Activated CD8-positive, alpha-beta memory T cell treated with anti-CD3 and anti-CD28 coated beads, Interleukin-2, amount 10 ng/mL, durations not matched to agents 7 days and 5 days (primary cell): ENCODE data around the gene CKAP2L. TPM values are rescaled to one million over a fixed set of nuclear protein-coding genes. Genes with fewer than 3 reads are reported as not detected.
"Not testable (repeated sequence)": the region's sequence is repeated elsewhere in the genome, so short reads cannot be mapped to it uniquely, and the experiment has no call there.

Experiments
- ATAC-seq: fragments of 150-1000 bp; cut with Tn5 transposase; one replicate; pipeline ENCODE4 v1.10.0; 2021; ENCODE audit warnings: moderate library complexity
- CTCF ChIA-PET: fragments of 350-600 bp; sonication (Branson Sonifier 250); formaldehyde crosslinking; loops from one replicate; lab custom pipeline; 2021; ENCODE audit warnings: antibody characterized with exemption; lab: Charles Lee
- DNase-seq: peaks from one replicate; pipeline ENCODE4 v3.0.0-alpha.2; 2020
- H3K27ac Mint-ChIP-seq: one replicate; pipeline ENCODE4 v1.8.0; 2021; ENCODE audit warnings: mild to moderate bottlenecking, mixed read lengths
- H3K27me3 Mint-ChIP-seq: one replicate; pipeline ENCODE4 v1.8.0; 2021; ENCODE audit warnings: mixed read lengths
- H3K36me3 Mint-ChIP-seq: one replicate; pipeline ENCODE4 v1.8.0; 2021; ENCODE audit warnings: mild to moderate bottlenecking, mixed read lengths
- H3K4me1 Mint-ChIP-seq: one replicate; pipeline ENCODE4 v1.8.0; 2021; ENCODE audit warnings: mixed read lengths
- H3K4me3 Mint-ChIP-seq: one replicate; pipeline ENCODE4 v1.8.0; 2021; ENCODE audit warnings: mild to moderate bottlenecking, moderate library complexity, mixed read lengths
- H3K9me3 Mint-ChIP-seq: one replicate; pipeline ENCODE4 v1.8.0; 2022; ENCODE audit warnings: low read depth, mixed read lengths
- total RNA-seq, 2 experiments: library from RNA; stranded (reverse); gene quantifications; one replicate each; pipeline ENCODE4 v1.2.3, GENCODE V29; 2021

Gene CKAP2L
- total RNA-seq, 2 experiments from 2014 or later: 62.2 to 68.8 TPM

GRCh38 chr2:112726487-112727190, 37.8 kb downstream of the CKAP2L start:
- ATAC-seq: peak; percentile 99
- Mint-ChIP-seq H3K9me3 (no peaks in the 10 kb centered on the region), H3K4me3 (no peak overlapping the region), H3K36me3 (no peaks in the 10 kb centered on the region), H3K27ac (peak overlapping the region; percentile 75), H3K4me1 (peaks cover 19% of the 10 kb centered on the region), H3K27me3 (peaks cover 10% of the 10 kb centered on the region)
- DNase-seq: peak; percentile 93
- CTCF ChIA-PET: interaction anchor here (0.6 to 14.1 kb wide), 40 partner anchors 11 to 245 kb away, joined by 3 to 247 read pairs (median 4); partner anchors contain the start of genes CHCHD5, IL1B and SLC20A1

DNA sequence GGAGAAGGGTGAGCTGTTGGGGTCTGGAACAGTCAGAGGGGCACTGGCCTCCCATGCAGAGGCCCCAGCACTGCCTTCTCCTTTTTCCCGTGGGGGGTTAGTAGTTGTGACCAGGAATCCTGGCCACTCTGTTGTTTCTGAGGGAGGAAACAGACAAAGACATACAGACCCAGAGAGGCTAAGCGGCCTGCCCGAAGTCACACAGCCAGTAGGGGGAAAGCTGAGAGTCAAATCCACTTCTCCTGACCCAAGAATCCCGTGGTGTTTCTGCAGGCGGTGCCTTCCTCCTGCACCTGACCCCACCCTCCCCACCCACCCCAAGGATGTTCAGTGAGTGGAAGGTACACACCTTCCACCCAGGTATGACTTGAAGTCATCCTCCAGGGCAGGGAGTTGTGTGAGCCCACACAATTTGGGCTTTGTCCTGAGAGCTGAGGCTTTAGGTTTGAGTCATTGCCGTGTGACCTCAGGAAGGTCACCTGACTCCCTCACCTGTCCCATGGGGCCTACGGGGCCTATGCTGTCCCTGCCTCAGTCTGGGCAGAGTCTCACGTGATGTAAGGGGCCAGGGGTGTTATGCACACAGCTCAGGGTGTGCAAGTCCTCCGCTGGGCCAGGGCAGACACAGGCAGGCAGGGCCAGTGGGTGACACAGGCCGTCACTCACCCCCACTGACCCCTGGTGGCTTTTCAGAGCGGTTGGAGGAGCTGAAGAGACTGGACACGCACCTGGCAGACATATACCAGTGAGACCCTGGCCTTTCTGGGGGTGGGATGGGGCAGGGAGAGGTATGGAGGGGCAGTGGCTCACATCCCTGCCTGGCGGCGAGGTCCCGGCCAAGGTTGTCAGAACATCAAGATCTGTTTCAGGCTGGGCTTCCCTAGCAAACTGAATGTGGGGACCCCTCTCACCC, 38.6 kb downstream of the CKAP2L start:
- H3K27ac Mint-ChIP-seq: no peak overlapping the region
- CTCF ChIA-PET: interaction anchor here (0.6 to 14.1 kb wide), 41 partner anchors 12 to 215 kb away, joined by 3 to 247 read pairs (median 5); partner anchors contain the start of genes CHCHD5, IL1B and SLC20A1
- ATAC-seq (no peak), DNase-seq (no peak)
- H3K27me3 Mint-ChIP-seq: peaks cover 10% of the 10 kb centered on the region
- H3K4me3 Mint-ChIP-seq: no peak overlapping the region
- H3K9me3 Mint-ChIP-seq: no peaks in the 10 kb centered on the region
- H3K36me3 Mint-ChIP-seq: no peaks in the 10 kb centered on the region
- peaks cover 17% of the 10 kb centered on the region for H3K4me1 Mint-ChIP-seq

DNA sequence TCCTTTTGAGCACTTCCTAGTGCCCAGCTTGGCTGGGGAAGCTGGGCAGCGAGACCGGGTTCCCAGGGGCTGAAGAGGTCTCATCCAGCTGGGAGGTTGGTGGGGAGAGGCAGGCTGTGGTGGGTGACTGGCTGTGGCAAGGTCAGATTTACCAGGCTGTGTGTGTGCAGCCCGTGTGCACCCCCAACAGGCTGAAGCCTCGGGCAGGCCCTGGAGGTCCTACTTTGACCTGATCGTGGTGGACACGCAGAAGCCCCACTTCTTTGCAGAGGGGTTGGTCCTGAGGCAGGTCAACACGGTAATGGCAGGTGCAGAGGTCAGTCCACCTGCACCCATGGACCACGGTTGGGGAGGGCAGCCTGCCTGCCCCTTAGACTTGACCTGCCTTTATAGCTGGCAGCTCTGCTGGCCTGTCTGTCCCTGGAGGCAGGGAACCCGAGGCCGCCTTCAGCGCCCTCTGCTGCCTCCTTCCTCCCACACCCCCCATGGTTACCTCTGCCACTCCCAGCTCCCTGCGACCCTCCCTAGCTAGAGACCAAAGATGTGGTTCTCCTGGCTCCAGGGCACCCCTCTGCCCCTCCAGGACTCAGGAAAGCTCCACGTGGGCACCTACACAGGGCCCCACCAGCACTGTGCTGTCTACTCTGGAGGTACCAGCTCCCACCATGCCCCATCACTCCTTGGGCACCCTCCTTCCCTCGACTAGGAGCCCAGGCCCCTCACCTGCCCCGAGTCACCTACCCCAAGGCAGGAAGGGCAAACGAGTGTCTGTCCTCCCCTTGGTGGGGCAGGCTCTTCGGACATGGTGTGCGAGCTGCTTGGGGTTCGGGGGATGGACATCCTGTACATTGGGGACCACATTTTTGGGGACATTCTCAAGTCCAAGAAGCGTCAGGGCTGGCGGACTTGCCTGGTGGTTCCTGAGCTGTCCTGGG, 39.6 kb downstream of the CKAP2L start:
- ATAC-seq: no peak
- CTCF ChIA-PET: interaction anchor here (0.6 to 14.1 kb wide), 20 partner anchors 13 to 216 kb away, joined by 3 to 247 read pairs (median 6); partner anchors contain the start of gene CHCHD5
- peaks cover 14% of the 10 kb centered on the region for H3K27me3 Mint-ChIP-seq
- no peak overlapping the region for H3K4me3 Mint-ChIP-seq
- DNase-seq: no peak
- H3K27ac Mint-ChIP-seq: peak overlapping the region; percentile 15
- peaks cover 17% of the 10 kb centered on the region for H3K4me1 Mint-ChIP-seq
- H3K9me3 Mint-ChIP-seq: no peaks in the 10 kb centered on the region
- H3K36me3 Mint-ChIP-seq: no peaks in the 10 kb centered on the region

GRCh38 chr2:112723995-112724394, 40.4 kb downstream of the CKAP2L start:
- DNase-seq (no peak), ATAC-seq (no peak)
- Mint-ChIP-seq H3K4me1 (peaks cover 17% of the 10 kb centered on the region), H3K9me3 (no peaks in the 10 kb centered on the region), H3K4me3 (no peak overlapping the region), H3K27ac (no peak overlapping the region), H3K36me3 (no peaks in the 10 kb centered on the region), H3K27me3 (peaks cover 14% of the 10 kb centered on the region)
- CTCF ChIA-PET: interaction anchor here (1.3 to 14.1 kb wide), 8 partner anchors 13 to 162 kb away, joined by 4 to 247 read pairs (median 41); partner anchors contain the start of gene CHCHD5

GRCh38 chr2:112723547-112723940, 40.9 kb downstream of the CKAP2L start:
- ATAC-seq: no peak
- no peak overlapping the region for H3K27ac Mint-ChIP-seq
- no peak for DNase-seq
- H3K9me3 Mint-ChIP-seq: no peaks in the 10 kb centered on the region
- peaks cover 17% of the 10 kb centered on the region for H3K4me1 Mint-ChIP-seq
- H3K36me3 Mint-ChIP-seq: no peaks in the 10 kb centered on the region
- CTCF ChIA-PET: interaction anchor here (1.3 to 14.1 kb wide), 5 partner anchors 16 to 120 kb away, joined by 4 to 247 read pairs (median 59); no protein-coding TSS in a partner anchor
- peaks cover 17% of the 10 kb centered on the region for H3K27me3 Mint-ChIP-seq
- no peak overlapping the region for H3K4me3 Mint-ChIP-seq

GRCh38 chr2:112722816-112723546, 41.4 kb downstream of the CKAP2L start:
- H3K9me3 Mint-ChIP-seq: no peaks in the 10 kb centered on the region
- CTCF ChIA-PET: interaction anchor here (1.6 to 14.1 kb wide), 5 partner anchors 16 to 119 kb away, joined by 5 to 247 read pairs (median 59); no protein-coding TSS in a partner anchor
- H3K27ac Mint-ChIP-seq: no peak overlapping the region
- no peak overlapping the region for H3K4me3 Mint-ChIP-seq
- peaks cover 11% of the 10 kb centered on the region for H3K27me3 Mint-ChIP-seq
- H3K36me3 Mint-ChIP-seq: no peaks in the 10 kb centered on the region
- no peak for ATAC-seq
- DNase-seq: no peak
- peaks cover 14% of the 10 kb centered on the region for H3K4me1 Mint-ChIP-seq

DNA sequence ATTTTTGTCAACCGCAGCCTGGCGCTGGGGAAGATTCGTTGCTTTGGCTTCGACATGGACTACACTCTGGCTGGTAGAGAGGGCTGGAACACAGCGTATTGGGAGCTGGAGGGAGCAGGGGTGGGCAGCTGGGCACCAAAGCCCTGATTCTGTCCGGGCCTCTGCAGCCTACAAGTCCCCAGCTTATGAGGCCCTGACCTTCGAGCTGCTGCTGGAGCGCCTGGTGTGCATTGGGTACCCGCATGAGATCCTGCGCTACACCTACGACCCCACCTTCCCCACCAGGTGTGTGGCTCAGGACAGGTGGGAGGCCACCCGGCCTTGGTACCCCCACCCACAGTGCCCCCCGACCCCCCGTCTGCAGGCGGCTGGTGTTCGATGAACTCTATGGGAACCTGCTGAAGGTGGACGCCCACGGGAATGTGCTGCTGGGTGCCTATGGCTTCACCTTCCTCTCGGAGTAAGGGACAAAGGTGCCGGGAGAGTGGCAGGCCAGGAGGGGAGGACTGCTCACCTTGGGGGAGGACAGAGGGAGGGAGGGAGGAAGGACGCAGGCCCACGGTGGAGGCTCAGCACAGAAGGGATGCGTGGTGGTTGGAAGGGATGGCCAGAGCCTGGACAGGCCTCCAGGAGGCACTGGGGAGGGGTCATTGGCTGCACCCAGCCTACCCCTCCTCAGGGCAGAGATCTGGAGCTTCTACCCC, 42.4 kb downstream of the CKAP2L start:
- DNase-seq (no peak), ATAC-seq (no peak)
- Mint-ChIP-seq H3K27ac (no peak overlapping the region), H3K27me3 (peaks cover 8% of the 10 kb centered on the region), H3K4me3 (no peak overlapping the region), H3K4me1 (peaks cover 14% of the 10 kb centered on the region), H3K36me3 (no peaks in the 10 kb centered on the region), H3K9me3 (no peaks in the 10 kb centered on the region)
- CTCF ChIA-PET: interaction anchor here (0.8 to 14.1 kb wide), 5 partner anchors 15 to 118 kb away, joined by 3 to 247 read pairs (median 5); no protein-coding TSS in a partner anchor

- Mint-ChIP-seq H3K27me3 (peaks cover 8% of the 10 kb centered on the region), H3K27ac (no peak within 1 kb of the TSS), H3K36me3 (no peaks in the 10 kb centered on the region), H3K9me3 (no peaks in the 10 kb centered on the region), H3K4me3 (no peak within 1 kb of the TSS), H3K4me1 (peaks cover 7% of the 10 kb centered on the region)
- CTCF ChIA-PET: interaction anchor here (11.2 to 14.1 kb wide), 2 partner anchors 93 to 117 kb away, joined by 155 to 247 read pairs; no protein-coding TSS in a partner anchor
- no peak for DNase-seq
- ATAC-seq: no peak
These were observed 43.6 kb downstream of the CKAP2L start, which contains the start of gene NT5DC4 for GRCh38 chr2:112720785-112721184. Gene NT5DC4, plus strand, starts transcription at chr2:112721020. Its CDS starts 60 bp downstream, at chr2:112721080.

- no peak overlapping the region for H3K4me3 Mint-ChIP-seq
- no peak for ATAC-seq
- no peaks in the 10 kb centered on the region for H3K36me3 Mint-ChIP-seq
- no peaks in the 10 kb centered on the region for H3K9me3 Mint-ChIP-seq
- DNase-seq: no peak
- H3K27ac Mint-ChIP-seq: no peak overlapping the region
- H3K27me3 Mint-ChIP-seq: peaks cover 8% of the 10 kb centered on the region
- CTCF ChIA-PET: interaction anchor here (1.1 to 1.4 kb wide), 5 partner anchors 13 to 119 kb away, joined by 3 to 5 read pairs (median 4); partner anchors contain the start of gene SLC20A1
- no peaks in the 10 kb centered on the region for H3K4me1 Mint-ChIP-seq
These were observed 45.5 kb downstream of the CKAP2L start for GRCh38 chr2:112718863-112719370.

DNA sequence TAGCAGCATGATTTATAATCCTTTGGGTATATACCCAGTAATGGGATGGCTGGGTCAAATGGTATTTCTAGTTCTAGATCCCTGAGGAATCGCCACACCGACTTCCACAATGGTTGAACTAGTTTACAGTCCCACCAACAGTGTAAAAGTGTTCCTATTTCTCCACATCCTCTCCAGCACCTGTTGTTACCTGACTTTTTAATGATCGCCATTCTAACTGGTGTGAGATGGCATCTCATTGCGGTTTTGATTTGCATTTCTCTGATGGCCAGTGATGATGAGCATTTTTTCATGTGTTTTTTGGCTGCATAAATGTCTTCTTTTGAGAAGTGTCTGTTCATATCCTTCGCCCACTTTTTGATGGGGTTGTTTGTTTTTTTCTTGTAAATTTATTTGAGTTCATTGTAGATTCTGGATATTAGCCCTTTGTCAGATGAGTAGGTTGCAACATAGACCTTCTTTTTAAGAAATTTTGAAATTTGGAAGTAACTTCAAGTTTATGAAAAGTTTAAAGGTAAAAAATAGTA, 47.5 kb downstream of the CKAP2L start:
- H3K9me3 Mint-ChIP-seq, H3K27ac Mint-ChIP-seq, H3K36me3 Mint-ChIP-seq, DNase-seq, ATAC-seq, CTCF ChIA-PET, H3K4me3 Mint-ChIP-seq: not testable (repeated sequence)
- peaks cover 12% of the 10 kb centered on the region for H3K27me3 Mint-ChIP-seq
- peaks cover 10% of the 10 kb centered on the region for H3K4me1 Mint-ChIP-seq

DNA sequence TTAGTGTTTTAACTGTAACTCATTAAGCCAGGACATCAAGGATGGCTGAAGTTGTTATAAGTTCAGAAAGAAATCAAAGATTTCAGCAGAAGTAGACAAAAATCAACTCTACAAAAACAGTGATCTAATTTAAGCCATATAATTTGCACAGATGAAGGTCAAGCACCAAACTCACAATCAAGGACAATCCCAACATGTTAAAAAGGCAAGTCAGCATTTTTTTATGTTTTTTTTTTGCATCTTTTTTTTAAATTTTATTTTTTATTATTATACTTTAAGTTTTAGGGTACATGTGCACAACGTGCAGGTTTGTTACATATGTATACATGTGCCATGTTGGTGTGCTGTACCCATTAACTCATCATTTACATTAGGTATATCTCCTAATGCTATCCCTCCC, 48.3 kb downstream of the CKAP2L start:
- CTCF ChIA-PET, DNase-seq, H3K4me3 Mint-ChIP-seq, ATAC-seq, H3K9me3 Mint-ChIP-seq, H3K27ac Mint-ChIP-seq, H3K36me3 Mint-ChIP-seq: not testable (repeated sequence)
- Mint-ChIP-seq H3K27me3 (peaks cover 12% of the 10 kb centered on the region), H3K4me1 (peaks cover 12% of the 10 kb centered on the region)
